CD14-positive monocyte (primary cell): ENCODE results near the gene CSPG5. TPM values are rescaled to one million over a fixed set of nuclear protein-coding genes. Genes with fewer than 3 reads are reported as not detected.

Experiments used
- DNase-seq, 3 donors: peaks; one replicate each; pipeline ENCODE4 v3.0.0-alpha.2; 2011 to 2022
- H2AFZ ChIP-seq: 2 replicates; pipeline ENCODE4 v1.6.0; 2012; ENCODE audit warnings: mild to moderate bottlenecking, low read depth, low read length, inconsistent platforms; ENCODE audit not compliant: insufficient read depth, poor library complexity, severe bottlenecking
- H3K27ac ChIP-seq, 2 donors: 1 replicate in 1 of 2; 2 replicates in 1 of 2; pipeline ENCODE4 v1.5.1; 2012 to 2013; ENCODE audit warnings: low read length in 2 of 2, control low read depth in 1 of 2, inconsistent platforms in 1 of 2, low read depth in 1 of 2, mild to moderate bottlenecking in 1 of 2
- H3K27me3 ChIP-seq, 2 donors: one replicate each; pipeline versions ENCODE4 v1.6.0 to v1.6.1; 2011 to 2013; ENCODE audit warnings: low read length in 2 of 2; ENCODE audit not compliant: control insufficient read depth in 2 of 2, insufficient read depth in 2 of 2
- H3K36me3 ChIP-seq, 2 donors: replicated peaks in 1 of 2; 1 replicate in 1 of 2; 2 replicates in 1 of 2; pipeline versions ENCODE4 v1.5.1 to v1.6.1; 2012 to 2013; ENCODE audit warnings: low read length in 2 of 2, control low read depth in 1 of 2, inconsistent platforms in 1 of 2, mild to moderate bottlenecking in 1 of 2; ENCODE audit not compliant: insufficient read depth in 2 of 2, control insufficient read depth in 1 of 2
- H3K4me1 ChIP-seq, 2 donors: 1 replicate in 1 of 2; 2 replicates in 1 of 2; pipeline versions ENCODE4 v1.5.1 to v1.6.1; 2012 to 2013; ENCODE audit warnings: low read length in 2 of 2, control low read depth in 1 of 2, inconsistent platforms in 1 of 2, mild to moderate bottlenecking in 1 of 2, moderate library complexity in 1 of 2; ENCODE audit not compliant: insufficient read depth in 2 of 2, control insufficient read depth in 1 of 2
- H3K4me2 ChIP-seq: replicated peaks from 2 replicates; pipeline ENCODE3; 2012; ENCODE audit warnings: low read length, moderate library complexity, mild to moderate bottlenecking; ENCODE audit not compliant: poor library complexity, severe bottlenecking; ENCODE audit errors: extremely low read depth
- H3K4me3 ChIP-seq, 3 experiments: fragments of 200-600 bp in 1 of 3; sonication (generic) in 1 of 3; replicated peaks in 1 of 3; 1 replicate in 2 of 3; 2 replicates in 1 of 3; pipeline ENCODE4 v1.5.1; 2011 to 2013; ENCODE audit warnings: low read length in 3 of 3, mild to moderate bottlenecking in 3 of 3, control low read depth in 2 of 3, low read depth in 2 of 3, inconsistent platforms in 1 of 3, moderate library complexity in 1 of 3
- H3K79me2 ChIP-seq: 2 replicates; pipeline ENCODE4 v1.6.0; 2012; ENCODE audit warnings: mild to moderate bottlenecking, control low read depth, inconsistent platforms, low read length, moderate library complexity; ENCODE audit not compliant: insufficient read depth
- H3K9ac ChIP-seq: 2 replicates; pipeline ENCODE4 v1.6.0; 2017; ENCODE audit warnings: low read length, mild to moderate bottlenecking; ENCODE audit not compliant: insufficient read depth, poor library complexity, severe bottlenecking
- H3K9me3 ChIP-seq, 2 donors: replicated peaks in 1 of 2; 1 replicate in 1 of 2; 2 replicates in 1 of 2; pipeline versions ENCODE4 v1.5.1 to v1.6.1; 2012 to 2013; ENCODE audit warnings: low read length in 2 of 2, control low read depth in 1 of 2; ENCODE audit not compliant: control insufficient read depth in 1 of 2, insufficient read depth in 1 of 2
- H4K20me1 ChIP-seq: 2 replicates; pipeline ENCODE4 v1.6.0; 2012; ENCODE audit warnings: mild to moderate bottlenecking, low read length, control low read depth, moderate library complexity; ENCODE audit not compliant: insufficient read depth
- H3K27ac Mint-ChIP-seq, 7 donors: one replicate each; pipeline ENCODE4 v1.8.0; 2020; ENCODE audit warnings: mild to moderate bottlenecking in 7 of 7, mixed read lengths in 7 of 7, moderate library complexity in 6 of 7, inconsistent platforms in 2 of 7
- H3K27me3 Mint-ChIP-seq, 3 donors: one replicate each; pipeline ENCODE4 v1.8.0; 2021 to 2022; ENCODE audit warnings: low read depth in 3 of 3, mild to moderate bottlenecking in 3 of 3, mixed read lengths in 3 of 3, moderate library complexity in 3 of 3, inconsistent platforms in 1 of 3
- H3K36me3 Mint-ChIP-seq, 2 donors: one replicate each; pipeline ENCODE4 v1.8.0; 2020; ENCODE audit warnings: mixed read lengths in 2 of 2, inconsistent platforms in 1 of 2, mild to moderate bottlenecking in 1 of 2
- H3K4me1 Mint-ChIP-seq: one replicate; pipeline ENCODE4 v1.8.0; 2020; ENCODE audit warnings: mild to moderate bottlenecking, mixed read lengths
- H3K4me3 Mint-ChIP-seq, 2 donors: one replicate each; pipeline ENCODE4 v1.8.0; 2020; ENCODE audit warnings: mild to moderate bottlenecking in 2 of 2, mixed read lengths in 2 of 2, moderate library complexity in 1 of 2
- H3K9me3 Mint-ChIP-seq, 7 donors: one replicate each; pipeline ENCODE4 v1.8.0; 2020 to 2022; ENCODE audit warnings: mixed read lengths in 7 of 7, mild to moderate bottlenecking in 6 of 7, moderate library complexity in 6 of 7, inconsistent platforms in 2 of 7
- WGBS: methylation state at CpG from one replicate; pipeline ENCODE4 v1.1.5; 2013; ENCODE audit warnings: missing lambda C conversion rate; ENCODE audit not compliant: insufficient coverage; 5-methylcytosine and 5-hydroxymethylcytosine counted together
- intact Hi-C, 2 donors: fragments of 100-400 bp; cut with micrococcal nuclease; formaldehyde crosslinking; loops; one replicate each; pipeline versions ENCODE4 v1.15.0 to v1.15.1; 2023
- polyA plus RNA-seq, 3 donors: library from polyadenylated mRNA; depleted of rRNA in 1 of 3; unstranded in 2 of 3; stranded (reverse) in 1 of 3; fragments of 300-500 nt in 2 of 3; fragments of >200 nt in 1 of 3; fragmentation: Illumina TruSeq in 2 of 3; gene quantifications; 1 replicate in 2 of 3; 2 replicates in 1 of 3; pipeline ENCODE4 v1.2.3, GENCODE V29; 2012 to 2021
- TF ChIP-seq, protein P1 (sequence below): fragments of 200-600 bp; IDR thresholded peaks from one replicate; pipeline ENCODE4 v1.8.0; 2022; ENCODE audit warnings: antibody characterized with exemption, mild to moderate bottlenecking

Gene CSPG5
- polyA plus RNA-seq, 3 donors, result not detected

- Histone ChIP-seq H3K79me2 (no peaks in the 10 kb centered on the region), H3K9me3 (no peaks in the 10 kb centered on the region), H2AFZ (no peak overlapping the region), H3K4me1 (peaks cover 0 to 4% of the 10 kb centered on the region in 2 donors), H3K27ac (no peak overlapping the region), H3K4me3 (no peak overlapping the region), H3K36me3 (no peaks in the 10 kb centered on the region), H3K9ac (no peak overlapping the region), H3K27me3 (no peaks in the 10 kb centered on the region), H3K4me2 (no peak overlapping the region), H4K20me1 (no peaks in the 10 kb centered on the region)
- Mint-ChIP-seq H3K9me3 (no peaks in the 10 kb centered on the region), H3K27me3 (peaks cover 3 to 5% (median 5%) of the 10 kb centered on the region in 3 donors), H3K36me3 (no peaks in the 10 kb centered on the region), H3K4me1 (peaks cover 5% of the 10 kb centered on the region), H3K4me3 (no peak overlapping the region), H3K27ac (peak overlapping the region in 2 of 7 donors; percentile 54 to 76)
- DNase-seq, result no peak
- TF ChIP-seq, protein P1, sequence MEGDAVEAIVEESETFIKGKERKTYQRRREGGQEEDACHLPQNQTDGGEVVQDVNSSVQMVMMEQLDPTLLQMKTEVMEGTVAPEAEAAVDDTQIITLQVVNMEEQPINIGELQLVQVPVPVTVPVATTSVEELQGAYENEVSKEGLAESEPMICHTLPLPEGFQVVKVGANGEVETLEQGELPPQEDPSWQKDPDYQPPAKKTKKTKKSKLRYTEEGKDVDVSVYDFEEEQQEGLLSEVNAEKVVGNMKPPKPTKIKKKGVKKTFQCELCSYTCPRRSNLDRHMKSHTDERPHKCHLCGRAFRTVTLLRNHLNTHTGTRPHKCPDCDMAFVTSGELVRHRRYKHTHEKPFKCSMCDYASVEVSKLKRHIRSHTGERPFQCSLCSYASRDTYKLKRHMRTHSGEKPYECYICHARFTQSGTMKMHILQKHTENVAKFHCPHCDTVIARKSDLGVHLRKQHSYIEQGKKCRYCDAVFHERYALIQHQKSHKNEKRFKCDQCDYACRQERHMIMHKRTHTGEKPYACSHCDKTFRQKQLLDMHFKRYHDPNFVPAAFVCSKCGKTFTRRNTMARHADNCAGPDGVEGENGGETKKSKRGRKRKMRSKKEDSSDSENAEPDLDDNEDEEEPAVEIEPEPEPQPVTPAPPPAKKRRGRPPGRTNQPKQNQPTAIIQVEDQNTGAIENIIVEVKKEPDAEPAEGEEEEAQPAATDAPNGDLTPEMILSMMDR, result no peak
- intact Hi-C loops, result no loop called here
- 95% methylated on average over 5 of the region's 19 CpGs for WGBS
Measured at GRCh38 chr3:47565734-47566550, 12.7 kb downstream of the CSPG5 start.

GRCh38 chr3:47556351-47556750, 22.3 kb downstream of the CSPG5 start:
- no peak overlapping the region for H2AFZ ChIP-seq
- H3K9me3 ChIP-seq, result no peaks in the 10 kb centered on the region
- 100% methylated on average over 1 of the region's 2 CpGs for WGBS

More at GRCh38 chr3:47556351-47556750, 22.3 kb downstream of the CSPG5 start:
- Mint-ChIP-seq H3K36me3 (no peaks in the 10 kb centered on the region), H3K4me1 (no peaks in the 10 kb centered on the region), H3K27ac (no peak overlapping the region), H3K4me3 (no peak overlapping the region), H3K27me3 (peaks cover 3 to 5% (median 3%) of the 10 kb centered on the region in 3 donors), H3K9me3 (no peaks in the 10 kb centered on the region)
- intact Hi-C loops, result no loop called here
- H4K20me1 ChIP-seq, result no peaks in the 10 kb centered on the region
- no peak overlapping the region for H3K4me2 ChIP-seq
- no peak overlapping the region for H3K27ac ChIP-seq
- no peak overlapping the region for H3K9ac ChIP-seq
- H3K4me3 ChIP-seq, result no peak overlapping the region
- no peaks in the 10 kb centered on the region for H3K79me2 ChIP-seq
- H3K27me3 ChIP-seq, result no peaks in the 10 kb centered on the region
- TF ChIP-seq, protein P1, result no peak
- no peak for DNase-seq
- H3K4me1 ChIP-seq, result no peaks in the 10 kb centered on the region
- no peaks in the 10 kb centered on the region for H3K36me3 ChIP-seq
